HepG2 (cell line): ENCODE data around the gene ABCG4. TPM values are rescaled to one million over a fixed set of nuclear protein-coding genes. Genes with fewer than 3 reads are reported as not detected.

Experiments used
- AGO1 ChIP-seq: fragments of 200-400 bp; formaldehyde crosslinking; IDR thresholded peaks from 2 replicates; pipeline ENCODE4 v1.6.1; 2017; ENCODE audit warnings: mild to moderate bottlenecking, low read depth, low read length, moderate library complexity; ENCODE audit not compliant: poor library complexity, severe bottlenecking
- ARID2 ChIP-seq: sonication (generic); formaldehyde crosslinking; IDR thresholded peaks from 2 replicates; pipeline ENCODE4 v1.8.1; 2022; ENCODE audit warnings: mild to moderate bottlenecking, missing genetic modification reagents, borderline replicate concordance
- IKZF4 ChIP-seq: sonication (generic); formaldehyde crosslinking; IDR thresholded peaks from 2 replicates; pipeline ENCODE4 v1.5.1; 2020; ENCODE audit warnings: borderline replicate concordance, mild to moderate bottlenecking, low read depth, missing genetic modification reagents; ENCODE audit errors: not compliant biosample characterization
- ISL2 ChIP-seq: sonication (generic); formaldehyde crosslinking; IDR thresholded peaks from 2 replicates; pipeline ENCODE4 v1.5.0; 2020; ENCODE audit warnings: missing genetic modification reagents
- KLF9 ChIP-seq: IDR thresholded peaks from 2 replicates; pipeline ENCODE4 v1.6.1; 2016; ENCODE audit warnings: low read depth
- POLR2G ChIP-seq: fragments of 200-400 bp; formaldehyde crosslinking; IDR thresholded peaks from 2 replicates; pipeline ENCODE4 v1.6.1; 2018; ENCODE audit warnings: mild to moderate bottlenecking, low read depth, low read length, moderate library complexity
- ZFX ChIP-seq: sonication (generic); formaldehyde crosslinking; IDR thresholded peaks from 2 replicates; pipeline ENCODE4 v1.4.0; 2020; ENCODE audit warnings: mild to moderate bottlenecking, low read depth, missing genetic modification reagents, moderate library complexity
- ZNF121 ChIP-seq: sonication (generic); formaldehyde crosslinking; IDR thresholded peaks from 2 replicates; pipeline ENCODE4 v1.5.0; 2020; ENCODE audit warnings: mild to moderate bottlenecking, missing genetic modification reagents
- ZNF446 ChIP-seq: sonication (generic); formaldehyde crosslinking; IDR thresholded peaks from 2 replicates; pipeline ENCODE4 v1.5.0; 2020; ENCODE audit warnings: mild to moderate bottlenecking, missing genetic modification reagents
- ZNF737 ChIP-seq: sonication (generic); formaldehyde crosslinking; IDR thresholded peaks from 2 replicates; pipeline ENCODE4 v1.5.0; 2020; ENCODE audit warnings: missing genetic modification reagents, mild to moderate bottlenecking, borderline replicate concordance
- polyA plus RNA-seq, 8 experiments: library from polyadenylated mRNA; depleted of rRNA in 3 of 8; stranded (reverse) in 7 of 8; unstranded in 1 of 8; fragments of >200 nt; fragmentation: Illumina TruSeq in 4 of 8; extraction: Trizol in 4 of 8; gene quantifications; 2 replicates each; pipeline versions ENCODE4 v1.2.1 to v1.2.3, GENCODE V29; 2011 to 2016; ENCODE audit warnings: low read depth in 4 of 8, missing spikeins in 1 of 8, mixed read lengths in 1 of 8; ENCODE audit not compliant: insufficient read depth in 1 of 8
- total RNA-seq, 5 experiments: library from RNA; depleted of rRNA; stranded (reverse); fragments of >200 nt; fragmentation: Illumina TruSeq; extraction: Trizol; gene quantifications; 2 replicates each; pipeline ENCODE4 v1.2.3, GENCODE V29; 2016; ENCODE audit warnings: low read depth in 1 of 5
- TF ChIP-seq, protein P1 (sequence below): sonication (generic); formaldehyde crosslinking; IDR thresholded peaks from 2 replicates; pipeline ENCODE4 v1.5.0; 2020; ENCODE audit warnings: mild to moderate bottlenecking, missing genetic modification reagents
- TF ChIP-seq, protein P2 (sequence below): sonication (generic); formaldehyde crosslinking; conservative IDR thresholded peaks from 2 replicates; pipeline ENCODE4 v1.4.0; 2020; ENCODE audit warnings: missing genetic modification reagents
- TF ChIP-seq, protein P3 (sequence below): IDR thresholded peaks from 2 replicates; pipeline ENCODE4 v1.6.1; 2016; ENCODE audit warnings: low read depth, borderline replicate concordance
- TF ChIP-seq, protein P4 (sequence below): sonication (generic); formaldehyde crosslinking; IDR thresholded peaks from 2 replicates; pipeline ENCODE4 v1.8.0; 2022; ENCODE audit warnings: missing genetic modification reagents, mild to moderate bottlenecking, inconsistent platforms, borderline replicate concordance
- TF ChIP-seq, protein P5 (sequence below): sonication (generic); formaldehyde crosslinking; IDR thresholded peaks from 2 replicates; pipeline ENCODE4 v1.5.0; 2020; ENCODE audit warnings: missing genetic modification reagents
- TF ChIP-seq, protein P6 (sequence below): sonication (generic); formaldehyde crosslinking; IDR thresholded peaks from 2 replicates; pipeline ENCODE4 v1.4.0; 2020; ENCODE audit warnings: mild to moderate bottlenecking, missing genetic modification reagents
- TF ChIP-seq, protein P7 (sequence below): sonication (generic); formaldehyde crosslinking; IDR thresholded peaks from 2 replicates; pipeline ENCODE4 v1.4.0; 2020; ENCODE audit warnings: missing genetic modification reagents, borderline replicate concordance

The ABCG4 gene
- total and polyA plus RNA-seq, 2 of the 13 experiments (the other 11 are each of a cell fraction or from before 2014, with no cell fraction given), result not detected

DNA sequence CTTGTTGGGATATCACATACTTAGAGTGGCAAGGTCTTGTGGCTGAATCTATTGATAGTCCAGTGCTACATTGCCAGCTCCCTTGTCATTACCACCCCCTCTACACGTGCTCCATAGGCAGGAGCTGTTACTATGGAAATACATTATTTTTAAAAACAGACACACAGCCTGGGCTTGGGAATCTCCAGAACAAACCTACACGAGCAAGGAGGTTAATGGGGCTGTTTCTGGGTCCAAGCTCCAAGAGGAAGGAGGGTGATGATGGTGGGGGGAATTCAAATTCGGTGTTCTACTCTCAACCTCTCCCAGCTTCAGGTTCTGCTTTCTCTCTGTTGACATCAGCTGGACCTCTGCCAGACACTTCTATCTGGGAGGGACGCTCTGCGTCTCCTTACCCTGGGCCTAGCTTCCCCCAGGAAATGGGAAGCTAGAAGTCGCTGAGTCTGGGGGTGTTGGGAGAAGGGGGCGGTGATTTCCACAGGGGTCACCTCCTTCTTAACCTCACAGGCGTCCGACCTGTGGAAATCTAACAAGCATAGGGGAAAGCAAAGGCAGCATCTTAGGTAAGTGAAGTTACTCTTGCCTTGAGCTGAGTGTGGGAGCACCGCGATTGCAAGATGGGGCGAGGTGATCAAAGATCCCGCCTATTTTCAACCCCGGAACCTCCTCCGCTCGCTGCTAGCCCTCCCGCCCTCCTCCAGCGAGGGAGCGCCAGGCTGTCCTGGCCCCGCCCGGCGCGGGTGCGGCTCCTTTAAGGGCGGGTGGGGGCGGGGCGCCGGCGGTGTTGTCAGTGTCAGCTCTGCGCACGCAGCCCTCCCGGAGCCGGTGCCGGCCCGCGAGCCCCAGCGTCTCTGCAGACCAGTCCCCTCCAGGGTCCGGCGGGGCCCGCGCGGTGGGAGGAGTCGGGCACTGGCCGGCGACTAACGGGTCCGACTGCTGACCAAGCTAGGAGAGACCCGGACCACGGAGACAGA, 42.0 kb upstream of the ABCG4 start, which contains the start of gene C2CD2L (continued):
- TF ChIP-seq, protein P1, sequence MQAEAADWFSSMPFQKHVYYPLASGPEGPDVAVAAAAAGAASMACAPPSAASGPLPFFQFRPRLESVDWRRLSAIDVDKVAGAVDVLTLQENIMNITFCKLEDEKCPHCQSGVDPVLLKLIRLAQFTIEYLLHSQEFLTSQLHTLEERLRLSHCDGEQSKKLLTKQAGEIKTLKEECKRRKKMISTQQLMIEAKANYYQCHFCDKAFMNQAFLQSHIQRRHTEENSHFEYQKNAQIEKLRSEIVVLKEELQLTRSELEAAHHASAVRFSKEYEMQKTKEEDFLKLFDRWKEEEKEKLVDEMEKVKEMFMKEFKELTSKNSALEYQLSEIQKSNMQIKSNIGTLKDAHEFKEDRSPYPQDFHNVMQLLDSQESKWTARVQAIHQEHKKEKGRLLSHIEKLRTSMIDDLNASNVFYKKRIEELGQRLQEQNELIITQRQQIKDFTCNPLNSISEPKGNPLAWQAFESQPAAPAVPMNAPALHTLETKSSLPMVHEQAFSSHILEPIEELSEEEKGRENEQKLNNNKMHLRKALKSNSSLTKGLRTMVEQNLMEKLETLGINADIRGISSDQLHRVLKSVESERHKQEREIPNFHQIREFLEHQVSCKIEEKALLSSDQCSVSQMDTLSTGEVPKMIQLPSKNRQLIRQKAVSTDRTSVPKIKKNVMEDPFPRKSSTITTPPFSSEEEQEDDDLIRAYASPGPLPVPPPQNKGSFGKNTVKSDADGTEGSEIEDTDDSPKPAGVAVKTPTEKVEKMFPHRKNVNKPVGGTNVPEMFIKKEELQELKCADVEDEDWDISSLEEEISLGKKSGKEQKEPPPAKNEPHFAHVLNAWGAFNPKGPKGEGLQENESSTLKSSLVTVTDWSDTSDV (CRISPR knock-in tag), result no peak
- TF ChIP-seq ISL2 (CRISPR knock-in tag) (peak; percentile 30; the same call in 1 of the 2 replicates), ZNF737 (no peak), ZNF446 (CRISPR knock-in tag) (0 out of 2 replicates have a peak, but pooled peaks have one; percentile 65), POLR2G (peak; percentile 51; the same call in 1 of the 2 replicates), IKZF4 (CRISPR knock-in tag) (no peak), ZNF121 (CRISPR knock-in tag) (peak; percentile 69; the same call in 1 of the 2 replicates), KLF9 (CRISPR knock-in tag) (no peak), AGO1 (no peak), ZFX (peak; percentile 38; the same call in 1 of the 2 replicates), ARID2 (no peak)
- TF ChIP-seq, protein P2, sequence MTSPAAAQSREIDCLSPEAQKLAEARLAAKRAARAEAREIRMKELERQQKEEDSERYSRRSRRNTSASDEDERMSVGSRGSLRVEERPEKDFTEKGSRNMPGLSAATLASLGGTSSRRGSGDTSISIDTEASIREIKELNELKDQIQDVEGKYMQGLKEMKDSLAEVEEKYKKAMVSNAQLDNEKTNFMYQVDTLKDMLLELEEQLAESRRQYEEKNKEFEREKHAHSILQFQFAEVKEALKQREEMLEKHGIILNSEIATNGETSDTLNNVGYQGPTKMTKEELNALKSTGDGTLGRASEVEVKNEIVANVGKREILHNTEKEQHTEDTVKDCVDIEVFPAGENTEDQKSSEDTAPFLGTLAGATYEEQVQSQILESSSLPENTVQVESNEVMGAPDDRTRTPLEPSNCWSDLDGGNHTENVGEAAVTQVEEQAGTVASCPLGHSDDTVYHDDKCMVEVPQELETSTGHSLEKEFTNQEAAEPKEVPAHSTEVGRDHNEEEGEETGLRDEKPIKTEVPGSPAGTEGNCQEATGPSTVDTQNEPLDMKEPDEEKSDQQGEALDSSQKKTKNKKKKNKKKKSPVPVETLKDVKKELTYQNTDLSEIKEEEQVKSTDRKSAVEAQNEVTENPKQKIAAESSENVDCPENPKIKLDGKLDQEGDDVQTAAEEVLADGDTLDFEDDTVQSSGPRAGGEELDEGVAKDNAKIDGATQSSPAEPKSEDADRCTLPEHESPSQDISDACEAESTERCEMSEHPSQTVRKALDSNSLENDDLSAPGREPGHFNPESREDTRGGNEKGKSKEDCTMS (CRISPR knock-in tag), result no peak
- TF ChIP-seq, protein P3, sequence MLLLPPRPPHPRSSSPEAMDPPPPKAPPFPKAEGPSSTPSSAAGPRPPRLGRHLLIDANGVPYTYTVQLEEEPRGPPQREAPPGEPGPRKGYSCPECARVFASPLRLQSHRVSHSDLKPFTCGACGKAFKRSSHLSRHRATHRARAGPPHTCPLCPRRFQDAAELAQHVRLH (CRISPR knock-in tag), result peak; percentile 16; the same call in 1 of the 2 replicates
- TF ChIP-seq, protein P4, sequence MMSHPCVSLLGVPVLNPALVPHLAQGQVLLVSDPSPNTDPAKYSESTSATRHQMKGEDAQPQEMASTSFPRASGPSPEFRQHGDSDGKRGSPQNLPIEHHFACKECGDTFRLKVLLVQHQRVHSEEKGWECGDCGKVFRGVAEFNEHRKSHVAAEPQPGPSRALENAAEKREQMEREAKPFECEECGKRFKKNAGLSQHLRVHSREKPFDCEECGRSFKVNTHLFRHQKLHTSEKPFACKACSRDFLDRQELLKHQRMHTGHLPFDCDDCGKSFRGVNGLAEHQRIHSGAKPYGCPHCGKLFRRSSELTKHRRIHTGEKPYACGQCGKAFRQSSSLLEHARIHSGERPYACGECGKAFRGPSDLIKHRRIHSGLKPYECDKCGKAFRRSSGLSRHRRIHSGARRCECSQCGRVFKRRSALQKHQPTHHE (CRISPR knock-in tag), result no peak
- TF ChIP-seq, protein P5, sequence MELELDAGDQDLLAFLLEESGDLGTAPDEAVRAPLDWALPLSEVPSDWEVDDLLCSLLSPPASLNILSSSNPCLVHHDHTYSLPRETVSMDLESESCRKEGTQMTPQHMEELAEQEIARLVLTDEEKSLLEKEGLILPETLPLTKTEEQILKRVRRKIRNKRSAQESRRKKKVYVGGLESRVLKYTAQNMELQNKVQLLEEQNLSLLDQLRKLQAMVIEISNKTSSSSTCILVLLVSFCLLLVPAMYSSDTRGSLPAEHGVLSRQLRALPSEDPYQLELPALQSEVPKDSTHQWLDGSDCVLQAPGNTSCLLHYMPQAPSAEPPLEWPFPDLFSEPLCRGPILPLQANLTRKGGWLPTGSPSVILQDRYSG (CRISPR knock-in tag), result peak; percentile 43; the same call in 1 of the 2 replicates
- TF ChIP-seq, protein P6, sequence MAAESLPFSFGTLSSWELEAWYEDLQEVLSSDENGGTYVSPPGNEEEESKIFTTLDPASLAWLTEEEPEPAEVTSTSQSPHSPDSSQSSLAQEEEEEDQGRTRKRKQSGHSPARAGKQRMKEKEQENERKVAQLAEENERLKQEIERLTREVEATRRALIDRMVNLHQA (CRISPR knock-in tag), result no peak
- TF ChIP-seq, protein P7, sequence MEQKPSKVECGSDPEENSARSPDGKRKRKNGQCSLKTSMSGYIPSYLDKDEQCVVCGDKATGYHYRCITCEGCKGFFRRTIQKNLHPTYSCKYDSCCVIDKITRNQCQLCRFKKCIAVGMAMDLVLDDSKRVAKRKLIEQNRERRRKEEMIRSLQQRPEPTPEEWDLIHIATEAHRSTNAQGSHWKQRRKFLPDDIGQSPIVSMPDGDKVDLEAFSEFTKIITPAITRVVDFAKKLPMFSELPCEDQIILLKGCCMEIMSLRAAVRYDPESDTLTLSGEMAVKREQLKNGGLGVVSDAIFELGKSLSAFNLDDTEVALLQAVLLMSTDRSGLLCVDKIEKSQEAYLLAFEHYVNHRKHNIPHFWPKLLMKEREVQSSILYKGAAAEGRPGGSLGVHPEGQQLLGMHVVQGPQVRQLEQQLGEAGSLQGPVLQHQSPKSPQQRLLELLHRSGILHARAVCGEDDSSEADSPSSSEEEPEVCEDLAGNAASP (CRISPR knock-in tag), result no peak
